NCI-H510A (cell line): ENCODE results near the gene LY9.

ENCODE experiments used
- DNase-seq: peaks from one replicate; lab custom pipeline; 2025; lab: John Stamatoyannopoulos, UW

LY9 gene

GRCh38 chr1:160795951-160796383 is at the start of gene LY9:
Gene LY9, plus strand, starts transcription at chr1:160796174. Its CDS starts 14 bp downstream, at chr1:160796188.
- no peak for DNase-seq

GRCh38 chr1:160746836-160747500 is 49.0 kb upstream of the LY9 start:
- DNase-seq, result no peak

- no peak for DNase-seq
Observed at GRCh38 chr1:160747717-160748116, 48.3 kb upstream of the LY9 start.

GRCh38 chr1:160748181-160748877 is 47.6 kb upstream of the LY9 start:
- no peak for DNase-seq

- no peak for DNase-seq
Observed at GRCh38 chr1:160748878-160749269, 47.1 kb upstream of the LY9 start.

GRCh38 chr1:160750608-160751007 is 45.4 kb upstream of the LY9 start:
- no peak for DNase-seq

DNA sequence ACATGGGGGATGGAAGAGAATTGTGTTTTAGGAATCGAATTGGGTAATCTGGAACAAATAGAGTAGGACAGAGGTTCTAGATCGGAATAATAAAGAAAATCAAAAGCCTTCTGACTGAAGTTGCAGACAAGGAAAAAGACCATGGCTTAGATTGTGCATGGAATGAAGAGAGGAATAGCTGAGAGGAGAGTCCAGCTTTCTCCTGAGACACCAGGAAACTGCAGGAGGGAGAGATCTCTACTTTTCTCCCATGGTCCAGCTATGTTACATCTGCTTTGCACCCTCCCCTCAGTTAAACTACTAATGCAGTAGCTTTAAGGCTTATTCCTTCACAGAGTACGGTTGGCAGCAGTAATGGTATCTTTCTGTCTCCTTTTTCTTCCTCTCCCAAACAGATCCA is 43.6 kb upstream of the LY9 start:
- no peak for DNase-seq

DNA sequence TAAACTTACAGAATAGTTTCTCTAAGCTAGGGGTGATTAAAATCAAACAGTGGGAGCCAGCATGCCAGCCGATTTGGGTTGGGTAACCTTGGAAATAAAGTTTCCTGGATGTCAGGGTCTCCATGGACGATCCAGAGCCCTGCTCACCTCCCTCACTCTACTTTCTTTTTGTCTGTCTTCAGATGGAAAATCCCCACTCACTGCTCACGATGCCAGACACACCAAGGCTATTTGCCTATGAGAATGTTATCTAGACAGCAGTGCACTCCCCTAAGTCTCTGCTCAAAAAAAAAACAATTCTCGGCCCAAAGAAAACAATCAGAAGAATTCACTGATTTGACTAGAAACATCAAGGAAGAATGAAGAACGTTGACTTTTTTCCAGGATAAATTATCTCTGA is 43.0 kb upstream of the LY9 start:
- no peak for DNase-seq

DNA sequence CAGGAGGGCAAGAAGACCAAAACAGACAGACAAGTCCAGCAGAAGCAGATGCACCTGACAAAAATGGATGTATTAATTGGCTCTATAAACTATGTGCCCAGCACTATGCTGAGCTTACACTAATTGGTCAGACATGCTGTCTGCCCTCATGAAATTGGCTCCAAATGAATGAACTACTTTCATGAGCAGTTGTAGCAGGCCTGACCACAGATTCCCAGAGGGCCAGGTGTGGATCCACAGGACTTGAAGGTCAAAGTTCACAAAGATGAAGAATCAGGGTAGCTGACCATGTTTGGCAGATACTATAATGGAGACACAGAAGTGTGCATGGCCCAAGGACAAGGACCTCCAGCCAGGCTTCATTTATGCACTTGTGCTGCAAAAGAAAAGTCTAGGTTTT is 42.4 kb upstream of the LY9 start:
- DNase-seq, result no peak

DNA sequence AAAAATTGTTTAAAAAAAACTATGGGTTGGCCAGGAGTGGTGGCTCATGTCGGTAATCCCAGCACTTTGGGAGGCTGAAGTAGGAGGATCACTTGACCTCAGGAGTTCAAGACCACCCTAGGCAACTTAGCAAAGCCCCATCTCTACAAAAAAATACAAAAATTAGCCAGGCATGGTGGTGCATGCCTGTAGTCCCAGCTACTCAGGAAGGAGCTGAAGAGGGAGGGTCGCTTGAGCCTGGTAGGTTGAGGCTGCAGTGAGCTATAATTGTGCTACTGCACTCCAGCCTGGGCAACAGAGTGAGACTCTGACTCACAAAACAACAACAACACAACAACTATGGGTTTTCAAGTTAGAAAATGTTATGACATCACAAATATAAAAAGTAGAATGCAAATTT is 40.5 kb upstream of the LY9 start:
- DNase-seq, result no peak

DNA sequence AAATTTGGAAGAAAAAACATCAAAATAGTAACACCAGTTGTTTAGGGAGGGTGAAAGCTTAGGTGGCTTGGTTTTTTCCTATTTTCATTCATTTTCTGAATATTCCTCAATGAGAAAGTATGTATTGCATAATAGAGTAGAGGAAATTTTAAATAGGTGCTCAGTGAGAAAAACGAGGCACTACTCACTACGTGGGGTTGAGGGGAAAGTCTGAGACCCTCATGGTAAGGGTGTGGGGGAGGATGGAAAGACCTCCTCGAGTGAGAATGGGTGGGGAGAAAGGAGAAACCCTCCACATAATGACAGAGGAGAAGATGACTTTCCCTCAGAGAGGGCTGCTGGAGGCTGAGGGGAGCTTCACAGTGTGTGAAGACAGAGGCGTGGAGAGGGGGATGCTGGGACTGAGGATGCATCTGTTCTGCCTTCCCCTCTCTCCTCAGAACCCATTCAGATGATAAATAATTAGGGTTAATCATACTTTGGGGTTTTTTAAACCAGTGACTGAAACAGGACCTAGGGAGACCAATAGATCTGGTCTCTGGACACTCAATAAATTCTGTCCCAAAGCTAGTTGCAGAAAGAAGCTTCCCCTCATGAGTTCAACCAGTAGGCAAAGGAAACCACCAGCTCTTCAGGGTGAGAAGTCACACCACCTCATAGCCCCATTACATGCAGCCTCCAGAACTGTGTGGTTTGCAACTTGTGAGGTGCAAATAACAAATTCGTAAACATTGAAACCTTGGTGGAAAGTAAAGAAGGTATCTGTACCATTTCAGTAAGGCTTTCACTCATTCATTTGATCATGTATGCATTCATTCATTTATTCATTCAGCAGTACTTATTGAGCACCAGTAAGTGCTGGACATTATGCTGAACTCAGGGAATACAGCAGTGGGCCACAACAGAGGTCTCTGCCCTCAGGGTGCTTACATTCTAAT is 39.8 kb upstream of the LY9 start:
- DNase-seq, result no peak

DNA sequence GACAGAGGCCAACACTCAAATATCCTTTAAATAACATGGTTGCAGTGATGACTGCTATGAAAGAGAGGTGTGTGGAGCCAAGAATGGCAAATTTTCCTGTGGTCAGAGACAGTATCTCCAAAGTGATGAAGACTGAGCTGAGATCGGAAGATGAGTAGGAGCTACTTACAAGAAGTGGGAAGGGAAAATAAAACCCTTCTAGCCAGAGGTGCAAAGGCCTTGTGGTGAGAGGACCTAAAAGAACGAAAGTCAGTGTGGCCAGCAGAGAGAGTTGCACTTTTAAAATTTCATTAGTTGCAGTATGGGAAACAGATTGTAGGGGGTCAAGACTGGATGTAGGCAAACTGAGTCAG is 39.1 kb upstream of the LY9 start:
- no peak for DNase-seq

DNA sequence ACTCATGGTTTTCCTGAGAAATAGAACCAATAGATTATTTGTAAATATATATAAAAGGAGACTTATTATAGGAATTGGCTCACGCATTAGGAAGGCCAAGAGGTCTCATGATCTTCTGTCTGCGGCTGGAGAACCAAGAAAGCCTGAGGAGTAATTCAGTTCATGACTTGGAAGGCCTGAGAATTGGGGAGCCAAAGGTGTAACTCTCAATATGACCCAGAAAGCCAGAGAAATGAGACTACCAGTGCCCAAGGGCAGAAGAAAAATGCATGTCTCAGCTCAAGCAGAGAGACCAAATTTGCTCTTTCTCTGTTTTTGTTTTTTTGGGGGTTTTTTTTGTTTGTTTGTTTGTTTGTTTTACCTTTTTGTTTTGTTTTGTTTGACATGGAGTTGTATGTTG is 37.5 kb upstream of the LY9 start:
- no peak for DNase-seq

GRCh38 chr1:160759740-160760139 is 36.2 kb upstream of the LY9 start:
- DNase-seq, result no peak

DNA sequence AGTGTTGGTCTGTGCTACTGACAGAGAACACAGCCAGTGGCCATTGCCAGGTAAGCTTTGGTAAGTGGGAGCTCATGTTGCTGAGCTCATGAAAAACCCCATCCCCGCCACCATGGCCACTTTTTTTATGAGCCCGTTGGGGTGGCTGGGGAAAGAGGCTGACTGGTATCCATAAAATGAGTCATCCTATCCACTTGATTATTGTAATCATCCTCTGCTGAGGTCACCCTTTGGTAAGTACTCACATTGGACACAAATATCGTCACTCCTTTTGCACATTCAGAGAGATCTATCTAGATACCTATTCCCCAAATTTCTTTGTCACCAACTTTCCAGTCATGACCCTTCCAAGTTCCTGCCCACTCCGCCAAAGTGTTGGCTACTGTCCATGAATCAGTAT is 34.9 kb upstream of the LY9 start:
- no peak for DNase-seq

GRCh38 chr1:160761886-160762285 is 34.1 kb upstream of the LY9 start:
- no peak for DNase-seq

- no peak for DNase-seq
Observed at GRCh38 chr1:160763993-160764392, 32.0 kb upstream of the LY9 start.

DNA sequence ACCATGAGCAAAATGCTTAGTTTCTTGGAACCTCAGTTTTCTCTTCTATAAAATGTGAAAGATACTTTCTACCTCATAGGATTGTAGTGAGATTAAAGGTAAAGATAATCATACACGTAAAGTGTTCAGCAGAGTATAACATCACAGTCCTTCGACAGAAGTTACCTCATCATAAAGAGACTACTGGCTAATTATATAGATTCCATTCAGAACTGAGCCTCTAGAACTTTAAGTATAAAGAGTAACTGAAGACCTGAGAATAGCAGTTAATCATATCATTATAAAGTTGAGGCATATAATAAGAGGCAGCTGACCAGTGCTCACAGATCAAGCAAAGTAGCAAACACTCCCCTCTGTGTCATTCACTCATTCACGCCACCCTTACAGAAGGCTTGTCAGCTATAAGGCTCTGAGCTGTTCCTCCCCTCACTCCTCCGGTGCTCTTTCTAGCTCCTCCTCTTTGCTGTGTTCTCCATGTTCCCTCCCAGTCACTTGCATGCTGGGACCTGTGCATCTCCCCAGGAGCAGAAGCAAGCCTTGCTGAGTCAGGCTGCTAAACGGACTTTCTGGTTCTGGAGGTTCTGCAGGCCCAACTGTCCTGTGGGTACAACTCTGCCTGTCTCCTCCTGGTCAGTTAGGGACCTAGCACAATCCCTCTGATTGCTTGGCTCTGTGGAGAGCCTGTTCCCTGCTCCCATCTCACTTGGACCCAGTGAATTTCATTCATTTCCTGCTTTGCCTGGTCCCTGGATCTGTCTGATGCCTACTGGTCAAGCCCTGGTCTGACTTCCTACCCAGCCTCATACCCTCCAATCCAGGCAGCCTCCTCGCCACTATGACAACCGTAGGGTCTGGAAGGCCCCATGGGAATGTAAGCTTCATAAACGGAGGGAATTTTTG is 28.3 kb upstream of the LY9 start:
- no peak for DNase-seq

DNA sequence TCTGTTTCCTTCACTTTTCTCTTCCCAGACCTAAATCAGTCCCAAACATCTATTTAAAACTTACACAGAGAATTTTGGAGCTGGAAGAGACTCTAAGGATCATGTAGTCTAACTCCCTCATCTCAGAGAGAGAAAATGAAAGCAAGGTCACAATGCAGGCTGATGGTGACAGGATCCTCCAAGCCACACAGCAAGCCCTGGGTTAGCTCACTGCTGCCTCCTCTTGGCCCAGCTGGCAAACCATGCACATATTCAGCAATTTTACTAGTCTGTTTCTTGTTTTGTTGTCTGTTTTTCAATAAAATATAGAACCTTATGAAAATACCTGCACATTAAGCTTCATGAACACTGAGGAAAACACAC is 27.7 kb upstream of the LY9 start:
- no peak for DNase-seq

DNA sequence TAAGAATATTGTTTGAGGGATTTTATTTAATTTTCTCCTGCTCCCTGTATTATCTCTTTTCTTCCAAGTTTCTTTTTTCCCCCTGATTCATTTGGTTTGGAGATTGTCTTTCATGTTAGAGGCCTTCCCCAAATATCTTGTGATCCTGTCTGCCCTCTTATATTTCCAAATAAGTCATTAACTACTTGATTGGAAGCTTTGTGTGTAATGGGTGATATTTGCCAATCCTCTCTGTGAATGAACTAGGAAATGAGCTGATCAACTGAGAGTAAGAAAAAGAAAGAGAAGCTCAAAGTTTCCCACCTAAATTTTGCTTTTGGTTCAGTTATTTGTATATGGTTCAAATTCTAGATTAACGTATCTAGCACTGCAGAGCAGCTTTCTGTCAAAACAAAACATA is 23.6 kb upstream of the LY9 start:
- DNase-seq, result no peak

- DNase-seq, result no peak
Observed at GRCh38 chr1:160773093-160773492, 22.9 kb upstream of the LY9 start.
